Retinal pigment epithelial cell (primary cell): ENCODE measurements around the gene PKP2.
A peak's percentile ranks its signal among the peaks of the same experiment; 100 is the strongest.

Source experiments
- DNase-seq: peaks from one replicate; pipeline ENCODE4 v3.0.0-alpha.2; 2010; ENCODE audit warnings: low read depth
- H3K4me3 ChIP-seq: 2 replicates; pipeline ENCODE4 v1.5.1; 2011; ENCODE audit warnings: mild to moderate bottlenecking, low read length, control low read depth, moderate library complexity
- TF ChIP-seq, protein P1 (sequence below): conservative IDR thresholded peaks from 2 replicates; pipeline ENCODE4 v1.5.1; 2011; ENCODE audit warnings: low read depth, low read length, control low read depth, inconsistent platforms

The PKP2 gene

DNA sequence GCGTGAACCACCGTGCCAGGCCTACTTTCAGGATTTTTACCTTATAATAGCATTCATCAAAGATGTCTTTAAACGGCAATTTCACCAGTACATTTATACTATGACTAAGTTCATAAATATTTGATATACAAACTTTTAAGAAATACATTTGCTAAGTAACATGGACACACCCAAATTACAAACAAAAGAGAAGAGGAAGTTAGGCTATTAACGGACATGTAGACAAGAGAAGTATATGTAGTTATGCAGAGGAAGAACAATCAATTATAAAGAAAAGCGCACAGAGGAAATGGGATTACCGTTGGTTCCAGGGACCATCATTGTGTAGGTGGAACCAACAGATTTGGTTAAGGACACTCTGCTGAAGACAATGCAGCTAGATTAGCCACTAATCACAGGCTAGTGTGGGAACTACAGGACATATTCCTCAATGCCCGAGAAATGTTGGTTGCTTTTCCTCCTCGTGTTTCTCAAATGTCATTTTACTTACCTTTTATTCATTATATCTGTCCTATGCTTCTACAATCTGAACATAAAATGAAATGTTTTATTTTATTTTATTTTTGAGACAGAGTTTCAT is 24.0 kb upstream of the PKP2 start:
- TF ChIP-seq, protein P1, sequence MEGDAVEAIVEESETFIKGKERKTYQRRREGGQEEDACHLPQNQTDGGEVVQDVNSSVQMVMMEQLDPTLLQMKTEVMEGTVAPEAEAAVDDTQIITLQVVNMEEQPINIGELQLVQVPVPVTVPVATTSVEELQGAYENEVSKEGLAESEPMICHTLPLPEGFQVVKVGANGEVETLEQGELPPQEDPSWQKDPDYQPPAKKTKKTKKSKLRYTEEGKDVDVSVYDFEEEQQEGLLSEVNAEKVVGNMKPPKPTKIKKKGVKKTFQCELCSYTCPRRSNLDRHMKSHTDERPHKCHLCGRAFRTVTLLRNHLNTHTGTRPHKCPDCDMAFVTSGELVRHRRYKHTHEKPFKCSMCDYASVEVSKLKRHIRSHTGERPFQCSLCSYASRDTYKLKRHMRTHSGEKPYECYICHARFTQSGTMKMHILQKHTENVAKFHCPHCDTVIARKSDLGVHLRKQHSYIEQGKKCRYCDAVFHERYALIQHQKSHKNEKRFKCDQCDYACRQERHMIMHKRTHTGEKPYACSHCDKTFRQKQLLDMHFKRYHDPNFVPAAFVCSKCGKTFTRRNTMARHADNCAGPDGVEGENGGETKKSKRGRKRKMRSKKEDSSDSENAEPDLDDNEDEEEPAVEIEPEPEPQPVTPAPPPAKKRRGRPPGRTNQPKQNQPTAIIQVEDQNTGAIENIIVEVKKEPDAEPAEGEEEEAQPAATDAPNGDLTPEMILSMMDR = no peak
- no peak overlapping the region for H3K4me3 ChIP-seq
- DNase-seq = peak; percentile 9

DNA sequence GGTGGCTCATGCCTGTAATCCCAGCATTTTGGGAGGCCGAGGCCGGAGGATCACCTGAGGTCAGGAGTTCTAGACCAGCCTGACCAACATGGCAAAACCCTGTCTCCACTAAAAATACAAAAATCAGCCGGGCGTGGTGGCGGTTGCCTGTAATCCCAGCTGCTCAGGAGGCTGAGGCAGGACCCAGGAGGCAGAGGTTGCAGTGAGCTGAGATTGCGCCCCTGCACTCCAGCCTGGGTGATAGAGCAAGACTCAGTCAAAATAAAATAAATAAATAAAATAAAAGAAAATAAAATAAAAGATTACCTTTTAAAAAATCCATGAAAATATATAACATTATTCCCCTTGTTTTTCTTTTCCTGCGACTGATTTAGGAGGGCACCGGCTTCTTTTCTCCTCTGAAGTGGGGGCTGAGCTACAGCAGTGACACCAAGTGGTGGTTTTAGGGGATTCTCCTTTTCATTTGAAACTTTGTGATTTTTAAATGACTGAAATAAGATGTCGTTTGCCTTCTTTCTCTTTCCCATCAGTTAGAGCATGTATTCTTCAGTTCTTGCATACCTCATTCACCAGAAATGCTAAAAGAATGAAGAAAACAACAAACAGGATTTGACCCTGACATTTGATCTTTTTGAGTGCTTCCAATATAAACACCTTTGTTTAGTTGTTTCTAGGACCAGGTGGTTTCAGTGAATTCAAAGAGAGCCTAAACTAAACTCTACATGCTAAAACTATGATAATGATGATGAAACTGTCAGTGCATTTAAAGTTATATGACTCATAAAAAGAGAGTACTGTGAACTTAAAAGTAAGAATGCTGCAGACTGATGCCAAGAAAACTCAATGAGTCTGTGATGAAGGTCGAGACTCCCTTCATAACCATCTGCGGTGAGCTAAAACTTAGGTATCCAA is 22.6 kb upstream of the PKP2 start:
- H3K4me3 ChIP-seq = no peak overlapping the region
- TF ChIP-seq, protein P1 = peak; percentile 66

DNA sequence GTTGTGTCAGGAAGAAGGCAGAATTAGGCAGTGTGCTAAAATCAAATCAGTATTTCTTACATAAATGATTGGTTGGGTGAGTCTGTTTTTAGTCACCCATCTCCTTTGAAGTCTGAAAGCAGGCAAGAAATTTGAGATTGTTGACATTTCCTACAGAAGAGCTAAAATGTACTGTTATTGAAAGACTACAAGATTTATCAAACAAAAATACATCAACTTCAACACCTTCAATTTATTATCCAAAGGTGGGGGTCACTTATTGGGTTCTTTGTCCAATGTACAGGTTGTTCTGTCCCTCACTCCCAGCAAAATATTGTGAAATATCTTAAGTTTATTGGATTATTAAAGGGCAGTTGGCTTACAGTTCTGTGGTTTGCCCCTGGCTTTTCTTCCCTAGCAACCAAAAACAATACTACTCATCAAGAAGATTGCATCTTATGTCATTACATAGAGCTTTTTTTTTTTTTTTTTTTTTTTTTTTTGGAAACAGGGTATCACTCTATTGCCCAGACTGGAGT is 20.6 kb upstream of the PKP2 start:
- DNase-seq = no peak
- H3K4me3 ChIP-seq = no peak overlapping the region
- TF ChIP-seq, protein P1 = no peak

More for the DNA sequence above, 22.6 kb upstream of the PKP2 start:
- peak; percentile 20 for DNase-seq

DNA sequence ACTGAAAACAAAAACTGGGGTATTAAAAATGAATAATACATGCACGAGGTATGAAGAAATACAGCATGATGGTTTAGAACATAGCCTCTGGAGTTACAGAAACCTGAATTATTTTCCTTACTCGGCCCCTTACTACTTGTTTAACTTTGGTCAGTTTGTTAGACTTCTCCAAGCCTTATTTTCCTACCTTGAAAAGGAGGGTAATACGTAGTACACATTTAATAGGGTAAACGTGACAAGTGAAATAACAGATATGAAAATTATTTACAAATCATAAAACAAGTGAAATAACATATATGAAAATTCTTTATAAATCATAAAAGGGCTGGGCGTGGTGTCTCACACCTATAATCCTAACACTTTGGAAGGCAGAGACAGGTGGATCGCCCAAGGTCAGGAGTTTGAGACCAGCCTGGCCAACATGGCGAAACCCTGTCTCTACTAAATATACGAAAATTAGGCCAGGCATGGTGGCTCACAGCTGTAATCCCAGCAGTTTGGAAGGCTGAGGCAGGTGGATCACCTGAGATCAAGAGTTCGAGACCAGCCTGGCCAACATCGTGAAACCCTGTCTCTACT is 11.4 kb upstream of the PKP2 start:
- TF ChIP-seq, protein P1 = no peak
- DNase-seq = no peak
- H3K4me3 ChIP-seq = no peak overlapping the region

DNA sequence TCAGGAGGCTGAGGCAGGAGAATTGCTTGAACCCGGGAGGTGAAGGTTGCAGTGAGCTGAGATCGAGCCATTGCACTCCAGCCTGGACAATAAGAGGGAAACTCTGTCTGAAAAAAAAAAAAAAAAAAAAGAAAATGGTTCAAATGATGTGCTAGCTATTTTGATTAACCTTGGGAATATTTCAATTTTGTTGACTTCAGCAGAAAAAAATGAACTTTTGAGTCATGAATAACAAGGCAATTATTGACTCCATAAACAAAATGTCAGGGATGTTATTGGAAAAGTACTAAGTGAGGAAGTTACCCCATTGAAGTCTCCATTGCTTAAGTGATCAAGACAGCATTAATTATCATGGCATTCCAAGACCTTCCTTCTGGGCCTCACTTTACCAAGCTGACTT is 10.6 kb upstream of the PKP2 start:
- DNase-seq = no peak
- no peak overlapping the region for H3K4me3 ChIP-seq

DNA sequence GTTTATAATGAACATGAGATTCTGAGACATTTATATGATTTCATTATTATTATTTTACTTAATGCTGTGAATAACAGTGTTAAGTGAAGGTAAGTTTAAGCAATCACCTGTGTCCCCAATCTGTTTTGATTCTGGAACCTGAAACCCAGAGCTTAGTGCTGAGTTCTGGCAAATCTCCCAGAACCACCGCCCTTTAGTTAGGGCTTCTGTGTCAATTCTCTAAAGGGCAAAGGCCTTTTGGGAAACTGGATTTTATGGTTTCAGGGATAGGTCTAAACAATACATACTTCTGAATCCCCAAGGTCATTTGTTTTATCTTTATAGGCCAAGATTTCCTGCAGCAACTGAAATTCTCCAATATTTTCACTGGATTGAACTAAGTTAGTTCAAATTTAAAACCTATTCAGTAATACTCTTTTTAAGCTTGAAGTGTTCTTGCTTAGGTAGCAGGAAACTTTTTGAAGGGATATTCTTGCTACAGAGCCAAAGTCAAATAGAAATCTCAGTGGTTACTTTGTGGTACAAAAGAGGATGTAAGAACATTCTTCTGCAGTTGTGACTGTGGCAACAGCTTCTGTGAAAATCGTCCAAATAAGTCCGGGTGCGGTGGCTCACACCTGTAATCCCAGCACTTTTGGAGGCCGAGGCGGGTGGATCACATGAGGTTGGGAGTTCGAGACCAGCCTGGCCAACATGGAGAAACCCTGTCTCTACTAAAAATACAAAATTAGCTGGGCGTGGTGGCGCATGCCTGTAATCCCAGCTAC is 10.0 kb upstream of the PKP2 start:
- no peak overlapping the region for H3K4me3 ChIP-seq
- DNase-seq = no peak
- TF ChIP-seq, protein P1 = no peak

More for the DNA sequence above, 10.6 kb upstream of the PKP2 start:
- TF ChIP-seq, protein P1 = no peak
